ENCODE results near the gene KCNT2. TPM values are rescaled to one million over a fixed set of nuclear protein-coding genes. Genes with fewer than 3 reads are reported as not detected.

Gene KCNT2
- total RNA-seq, 2 experiments from 2014 or later: not detected

DNA sequence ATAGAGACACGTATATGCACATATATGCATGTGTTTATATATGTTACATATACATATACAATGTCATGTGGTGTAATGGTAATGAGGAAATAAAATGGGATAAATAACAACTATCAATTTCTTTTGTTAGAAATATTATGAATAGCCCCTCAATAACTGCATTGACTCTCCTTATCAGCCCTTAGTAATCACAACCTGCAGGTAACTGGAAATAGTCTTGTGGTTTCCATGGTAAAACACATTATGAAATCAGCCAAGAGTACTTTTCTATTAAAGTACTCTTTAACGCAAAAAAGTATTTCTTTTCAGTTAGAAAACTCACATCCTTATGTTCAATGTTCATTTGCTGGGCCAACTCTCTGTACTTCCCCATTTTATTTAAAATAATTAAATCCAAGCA is 105.8 kb downstream of the KCNT2 start:
- POLR2A ChIA-PET: no interaction called here
- H3K4me3 Mint-ChIP-seq: no peak overlapping the region
- intact Hi-C loops (cut with micrococcal nuclease): no loop called here
- ATAC-seq: no peak
- TF ChIP-seq CTCF (IDR thresholded peaks at IDR 0.05): no peak
- no peaks in the 10 kb centered on the region for H3K27me3 Mint-ChIP-seq
- H3K27ac Mint-ChIP-seq: no peak overlapping the region
- no peaks in the 10 kb centered on the region for H3K36me3 Mint-ChIP-seq (ENCODE audit: low read depth)
- no peak for DNase-seq
- H3K4me1 Mint-ChIP-seq (ENCODE audit: low read depth): no peaks in the 10 kb centered on the region
- CTCF ChIA-PET: no interaction called here
- H3K9me3 Mint-ChIP-seq: no peaks in the 10 kb centered on the region

GRCh38 chr1:196501760-196502428 is 106.3 kb downstream of the KCNT2 start:
- ChIA-PET CTCF (no interaction called here), POLR2A (interaction anchor here (0.7 kb wide), 1 partner anchor 131 kb away, joined by 4 read pairs; no protein-coding TSS in a partner anchor)
- Mint-ChIP-seq H3K27me3 (no peaks in the 10 kb centered on the region), H3K36me3 (ENCODE audit: low read depth) (no peaks in the 10 kb centered on the region), H3K27ac (no peak overlapping the region), H3K4me3 (no peak overlapping the region), H3K4me1 (ENCODE audit: low read depth) (no peaks in the 10 kb centered on the region), H3K9me3 (no peaks in the 10 kb centered on the region)
- no peak for TF ChIP-seq CTCF (IDR thresholded peaks at IDR 0.05)
- ATAC-seq: no peak
- DNase-seq: no peak
- intact Hi-C loops (cut with micrococcal nuclease): no loop called here

DNA sequence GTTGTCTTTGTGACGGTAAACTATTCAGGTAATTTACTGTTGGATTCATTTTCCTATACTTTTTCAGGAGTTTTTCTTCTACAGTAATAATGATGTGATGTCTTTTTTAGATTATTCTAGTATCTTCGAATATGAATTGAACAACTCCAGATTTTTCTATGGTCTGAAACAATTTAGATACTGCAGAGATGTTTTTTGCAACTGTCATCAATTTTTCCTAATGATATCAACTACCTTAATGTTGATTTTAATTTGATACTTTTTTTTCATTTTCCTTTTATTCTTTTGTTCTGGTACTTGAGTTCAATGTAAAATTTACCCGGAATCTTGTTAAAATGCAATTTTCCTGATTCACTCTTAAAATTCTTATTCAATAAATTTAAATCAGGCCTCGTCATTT is 110.4 kb downstream of the KCNT2 start:
- POLR2A ChIA-PET: no interaction called here
- Mint-ChIP-seq H3K27me3 (no peaks in the 10 kb centered on the region), H3K36me3 (ENCODE audit: low read depth) (no peaks in the 10 kb centered on the region), H3K4me1 (ENCODE audit: low read depth) (no peaks in the 10 kb centered on the region), H3K4me3 (no peak overlapping the region), H3K9me3 (no peaks in the 10 kb centered on the region), H3K27ac (no peak overlapping the region)
- CTCF ChIA-PET: no interaction called here
- TF ChIP-seq CTCF (IDR thresholded peaks at IDR 0.05): no peak
- no peak for ATAC-seq
- DNase-seq: no peak
- intact Hi-C loops (cut with micrococcal nuclease): no loop called here

DNA sequence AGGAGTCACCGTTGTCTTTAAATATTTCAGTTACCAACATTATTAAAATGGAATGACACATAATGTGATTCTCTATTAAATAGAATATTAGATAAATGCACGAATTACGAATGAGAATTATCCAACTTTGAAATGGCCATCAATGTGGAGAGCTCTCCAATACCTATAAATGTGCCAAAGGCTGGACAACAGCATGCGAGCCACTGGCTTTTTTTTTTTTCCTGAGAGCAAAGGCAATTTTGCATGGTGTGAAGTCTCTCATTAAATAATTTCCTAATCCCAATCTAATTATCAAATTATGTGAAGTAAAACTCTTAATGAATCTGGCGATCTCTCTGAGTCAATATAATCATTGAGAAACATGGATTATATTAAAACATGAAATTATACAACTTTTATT is 113.5 kb downstream of the KCNT2 start:
- DNase-seq (no peak), ATAC-seq (no peak)
- no peak for TF ChIP-seq CTCF (IDR thresholded peaks at IDR 0.05)
- CTCF ChIA-PET: no interaction called here
- no peaks in the 10 kb centered on the region for H3K4me1 Mint-ChIP-seq (ENCODE audit: low read depth)
- POLR2A ChIA-PET: no interaction called here
- H3K4me3 Mint-ChIP-seq: no peak overlapping the region
- H3K27me3 Mint-ChIP-seq: no peaks in the 10 kb centered on the region
- H3K36me3 Mint-ChIP-seq (ENCODE audit: low read depth): no peaks in the 10 kb centered on the region
- no peaks in the 10 kb centered on the region for H3K9me3 Mint-ChIP-seq
- no peak overlapping the region for H3K27ac Mint-ChIP-seq
- intact Hi-C loops (cut with micrococcal nuclease): no loop called here

DNA sequence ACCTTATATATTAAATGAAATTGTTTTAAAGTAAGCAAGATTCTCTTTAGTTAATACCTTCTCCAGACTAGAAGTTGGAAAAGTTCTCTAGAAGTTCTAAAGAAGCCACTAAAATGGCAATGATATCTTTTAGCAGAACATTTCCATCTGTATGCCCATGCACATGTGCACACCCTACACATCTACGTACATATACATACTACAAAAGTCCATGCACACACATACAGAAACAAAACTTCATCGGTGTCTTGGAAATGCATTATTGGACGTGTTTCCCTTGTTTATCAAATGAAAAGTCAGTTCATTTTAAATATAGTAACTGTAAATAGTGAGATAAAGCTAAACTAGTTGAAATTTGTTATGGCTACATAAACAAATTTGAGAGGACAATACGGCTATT is 114.4 kb downstream of the KCNT2 start:
- ChIA-PET POLR2A (no interaction called here), CTCF (no interaction called here)
- H3K36me3 Mint-ChIP-seq (ENCODE audit: low read depth): no peaks in the 10 kb centered on the region
- DNase-seq (no peak), ATAC-seq (no peak)
- no peaks in the 10 kb centered on the region for H3K27me3 Mint-ChIP-seq
- intact Hi-C loops (cut with micrococcal nuclease): no loop called here
- H3K4me3 Mint-ChIP-seq: no peak overlapping the region
- no peak overlapping the region for H3K27ac Mint-ChIP-seq
- no peak for TF ChIP-seq CTCF (IDR thresholded peaks at IDR 0.05)
- H3K9me3 Mint-ChIP-seq: no peaks in the 10 kb centered on the region
- H3K4me1 Mint-ChIP-seq (ENCODE audit: low read depth): no peaks in the 10 kb centered on the region
